H1 (cell line): ENCODE results near the gene EPHA6. TPM values are rescaled to one million over a fixed set of nuclear protein-coding genes. Genes with fewer than 3 reads are reported as not detected.

Experiments used
- CTCF ChIA-PET: fragments of 300-600 bp; sonication (Branson Sonifier 250); formaldehyde crosslinking; loops from one replicate; lab custom pipeline; 2021; ENCODE audit not compliant: partially characterized antibody; lab: Charles Lee
- POLR2A ChIA-PET: fragments of 300-600 bp; sonication (Branson Sonifier 250); formaldehyde crosslinking; loops from one replicate; lab custom pipeline; 2021; ENCODE audit warnings: inconsistent platforms; ENCODE audit not compliant: partially characterized antibody; lab: Charles Lee
- DNase-seq, 2 experiments: peaks; one replicate each; pipeline versions ENCODE4 v3.0.0 to v3.0.0-alpha.2; 2010 to 2022; ENCODE audit warnings: low spot score in 2 of 2, low read depth in 1 of 2, mixed read lengths in 1 of 2
- FAIRE-seq: peaks from 2 replicates; lab custom pipeline; 2011; peaks lifted over from hg19 to GRCh38; lab: Jason Lieb, UNC
- H2AFZ ChIP-seq: 2 replicates; pipeline ENCODE4 v1.8.1; 2012; ENCODE audit warnings: low read length, inconsistent platforms
- H2AK5ac ChIP-seq: 2 replicates; pipeline ENCODE4 v1.6.1; 2013; ENCODE audit warnings: low read depth, low read length
- H2BK120ac ChIP-seq: replicated peaks from 2 replicates; pipeline ENCODE3; 2013; ENCODE audit warnings: low read depth, low read length, inconsistent platforms
- H2BK12ac ChIP-seq: 2 replicates; pipeline ENCODE4 v1.6.1; 2013; ENCODE audit warnings: low read depth, low read length
- H2BK15ac ChIP-seq: 2 replicates; pipeline ENCODE4 v1.6.1; 2013; ENCODE audit warnings: low read length
- H2BK20ac ChIP-seq: 2 replicates; pipeline ENCODE4 v1.6.1; 2013; ENCODE audit warnings: low read length
- H2BK5ac ChIP-seq: 2 replicates; pipeline ENCODE4 v1.6.1; 2013; ENCODE audit warnings: low read depth, low read length
- H3K14ac ChIP-seq: 2 replicates; pipeline ENCODE4 v1.6.1; 2013; ENCODE audit warnings: inconsistent platforms; ENCODE audit not compliant: insufficient read length
- H3K18ac ChIP-seq: 2 replicates; pipeline ENCODE4 v1.6.1; 2013; ENCODE audit warnings: low read length; ENCODE audit errors: extremely low read depth
- H3K23ac ChIP-seq: 2 replicates; pipeline ENCODE4 v1.6.1; 2013; ENCODE audit warnings: inconsistent platforms; ENCODE audit not compliant: insufficient read length
- H3K23me2 ChIP-seq: 2 replicates; pipeline ENCODE4 v1.6.1; 2013; ENCODE audit warnings: low read depth, low read length
- H3K27ac ChIP-seq: 2 replicates; pipeline ENCODE4 v1.6.1; 2011; ENCODE audit warnings: low read depth, low read length, inconsistent platforms
- H3K27me3 ChIP-seq, 4 experiments: replicated peaks in 1 of 4; 1 replicate in 1 of 4; 2 replicates in 3 of 4; pipeline versions ENCODE4 v1.6.1 to v1.8.1; 2011 to 2013; ENCODE audit warnings: low read length in 3 of 4, mild to moderate bottlenecking in 3 of 4, inconsistent platforms in 2 of 4, mixed read lengths in 2 of 4, moderate library complexity in 1 of 4; ENCODE audit not compliant: control insufficient read depth in 3 of 4, insufficient read depth in 3 of 4; ENCODE audit errors: extremely low read depth in 1 of 4
- H3K36me3 ChIP-seq, 4 experiments: 2 replicates each; pipeline versions ENCODE4 v1.6.1 to v1.8.1; 2011 to 2013; ENCODE audit warnings: mild to moderate bottlenecking in 4 of 4, low read length in 3 of 4, moderate library complexity in 2 of 4, control low read depth in 1 of 4, inconsistent platforms in 1 of 4; ENCODE audit not compliant: insufficient read depth in 4 of 4, control insufficient read depth in 2 of 4
- H3K4ac ChIP-seq: replicated peaks from 2 replicates; pipeline ENCODE3; 2013; ENCODE audit warnings: low read length, low read depth, mixed read lengths, inconsistent platforms; ENCODE audit not compliant: insufficient read length
- H3K4me1 ChIP-seq, 4 experiments: replicated peaks in 1 of 4; 1 replicate in 1 of 4; 2 replicates in 3 of 4; pipeline versions ENCODE4 v1.6.1 to v1.8.1; 2011 to 2013; ENCODE audit warnings: low read length in 3 of 4, inconsistent platforms in 2 of 4, mixed read lengths in 1 of 4; ENCODE audit not compliant: insufficient read depth in 4 of 4, control insufficient read depth in 3 of 4
- H3K4me2 ChIP-seq, 2 experiments: 2 replicates each; pipeline versions ENCODE4 v1.6.1 to v1.8.1; 2011 to 2013; ENCODE audit warnings: low read depth in 2 of 2, low read length in 2 of 2, control low read depth in 1 of 2, inconsistent platforms in 1 of 2, mild to moderate bottlenecking in 1 of 2; ENCODE audit not compliant: insufficient read depth in 1 of 2
- H3K4me3 ChIP-seq, 4 experiments: fragments of 200-600, 300-600 bp in 1 of 4; sonication (generic), shearing (Covaris generic), sonication (Bioruptor Twin) in 1 of 4; 2 replicates each; pipeline versions ENCODE4 v1.5.1 to v1.8.1; 2011 to 2016; ENCODE audit warnings: low read length in 4 of 4, low read depth in 3 of 4, control low read depth in 2 of 4, inconsistent platforms in 2 of 4, mild to moderate bottlenecking in 2 of 4, mixed read lengths in 1 of 4, moderate library complexity in 1 of 4; ENCODE audit not compliant: insufficient read depth in 2 of 4; ENCODE audit errors: extremely low read depth in 1 of 4
- H3K56ac ChIP-seq: replicated peaks from 2 replicates; pipeline ENCODE3; 2013; ENCODE audit warnings: low read depth, mild to moderate bottlenecking, mixed read lengths, low read length, inconsistent platforms; ENCODE audit not compliant: insufficient read length
- H3K79me1 ChIP-seq: 2 replicates; pipeline ENCODE4 v1.6.1; 2013; ENCODE audit warnings: low read depth, low read length, control low read depth
- H3K79me2 ChIP-seq, 2 experiments: 2 replicates each; pipeline versions ENCODE4 v1.6.1 to v1.8.1; 2012 to 2013; ENCODE audit warnings: low read length in 2 of 2, mild to moderate bottlenecking in 2 of 2, inconsistent platforms in 1 of 2; ENCODE audit not compliant: insufficient read depth in 2 of 2, control insufficient read depth in 1 of 2
- H3K9ac ChIP-seq, 4 experiments: replicated peaks in 1 of 4; 1 replicate in 1 of 4; 2 replicates in 3 of 4; pipeline versions ENCODE4 v1.6.1 to v1.8.1; 2011 to 2013; ENCODE audit warnings: low read depth in 3 of 4, low read length in 3 of 4, control low read depth in 2 of 4, mild to moderate bottlenecking in 2 of 4, moderate library complexity in 2 of 4, inconsistent platforms in 1 of 4; ENCODE audit errors: extremely low read depth in 1 of 4
- H3K9me3 ChIP-seq, 2 experiments: 2 replicates each; pipeline versions ENCODE4 v1.6.1 to v1.8.1; 2012 to 2013; ENCODE audit warnings: mild to moderate bottlenecking in 2 of 2, moderate library complexity in 2 of 2, control low read depth in 1 of 2, inconsistent platforms in 1 of 2, low read depth in 1 of 2, low read length in 1 of 2, mixed read lengths in 1 of 2; ENCODE audit not compliant: insufficient read depth in 2 of 2
- H4K20me1 ChIP-seq, 2 experiments: replicated peaks in 1 of 2; 2 replicates each; pipeline versions ENCODE3 to v1.8.1; 2011 to 2013; ENCODE audit warnings: inconsistent platforms in 2 of 2, low read length in 2 of 2, mild to moderate bottlenecking in 1 of 2; ENCODE audit not compliant: insufficient read depth in 2 of 2, control insufficient read depth in 1 of 2
- H4K5ac ChIP-seq: 2 replicates; pipeline ENCODE4 v1.6.1; 2013; ENCODE audit warnings: low read length, low read depth, mixed read lengths, inconsistent platforms; ENCODE audit not compliant: insufficient read length
- H4K8ac ChIP-seq: 2 replicates; pipeline ENCODE4 v1.8.0; 2013; ENCODE audit warnings: mild to moderate bottlenecking, moderate library complexity, low read length, inconsistent platforms; ENCODE audit not compliant: insufficient read depth; ENCODE audit errors: extremely low read depth
- H4K91ac ChIP-seq: replicated peaks from 2 replicates; pipeline ENCODE3; 2013; ENCODE audit warnings: low read length, mixed read lengths, inconsistent platforms; ENCODE audit not compliant: insufficient read length
- CHD1 ChIP-seq: IDR thresholded peaks from 2 replicates; pipeline ENCODE4 v1.6.1; 2012; ENCODE audit warnings: low read depth, low read length, improper control_type of control experiment
- GTF2F1 ChIP-seq: IDR thresholded peaks from 2 replicates; pipeline ENCODE4 v1.6.1; 2012; ENCODE audit warnings: low read depth, low read length, improper control_type of control experiment, borderline replicate concordance
- PHF8 ChIP-seq: fragments of 200-600 bp; sonication (generic); conservative IDR thresholded peaks from 2 replicates; pipeline ENCODE4 v1.7.1; 2012; ENCODE audit warnings: low read depth, mild to moderate bottlenecking, inconsistent platforms, low read length, moderate library complexity
- POLR2AphosphoS5 ChIP-seq: IDR thresholded peaks from 2 replicates; pipeline ENCODE4 v1.6.1; 2011; ENCODE audit warnings: low read depth, low read length
- TBP ChIP-seq: IDR thresholded peaks from 2 replicates; pipeline ENCODE4 v1.6.1; 2011; ENCODE audit warnings: low read depth, low read length, improper control_type of control experiment
- YY1 ChIP-seq: IDR thresholded peaks from 2 replicates; pipeline ENCODE4 v1.6.1; 2011; ENCODE audit warnings: low read depth, mild to moderate bottlenecking, low read length
- polyA plus RNA-seq, 7 experiments: library from polyadenylated mRNA; depleted of rRNA in 3 of 7; stranded (reverse) in 5 of 7; unstranded in 2 of 7; fragments of >200 nt in 5 of 7; fragments of 200-250 nt in 2 of 7; gene quantifications; 1 replicate in 5 of 7; 2 replicates in 1 of 7; 4 replicates in 1 of 7; pipeline versions ENCODE4 v1.2.1 to v1.2.3, GENCODE V29; 2011 to 2013; ENCODE audit warnings: missing spikeins in 2 of 7, mixed read lengths in 2 of 7
- total RNA-seq: library from RNA; stranded (reverse); fragmentation: NEBNext Ultra II Directional; extraction: Animal tissue kit (Norgen Biotek cat#: 25700); gene quantifications from 2 replicates; pipeline ENCODE4 v1.2.1, GENCODE V29; 2021

Gene EPHA6
- total and polyA plus RNA-seq, 2 of the 8 experiments (the other 6 are each of a cell fraction or from before 2014, with no cell fraction given), result 0.83 to 3.2 TPM

DNA sequence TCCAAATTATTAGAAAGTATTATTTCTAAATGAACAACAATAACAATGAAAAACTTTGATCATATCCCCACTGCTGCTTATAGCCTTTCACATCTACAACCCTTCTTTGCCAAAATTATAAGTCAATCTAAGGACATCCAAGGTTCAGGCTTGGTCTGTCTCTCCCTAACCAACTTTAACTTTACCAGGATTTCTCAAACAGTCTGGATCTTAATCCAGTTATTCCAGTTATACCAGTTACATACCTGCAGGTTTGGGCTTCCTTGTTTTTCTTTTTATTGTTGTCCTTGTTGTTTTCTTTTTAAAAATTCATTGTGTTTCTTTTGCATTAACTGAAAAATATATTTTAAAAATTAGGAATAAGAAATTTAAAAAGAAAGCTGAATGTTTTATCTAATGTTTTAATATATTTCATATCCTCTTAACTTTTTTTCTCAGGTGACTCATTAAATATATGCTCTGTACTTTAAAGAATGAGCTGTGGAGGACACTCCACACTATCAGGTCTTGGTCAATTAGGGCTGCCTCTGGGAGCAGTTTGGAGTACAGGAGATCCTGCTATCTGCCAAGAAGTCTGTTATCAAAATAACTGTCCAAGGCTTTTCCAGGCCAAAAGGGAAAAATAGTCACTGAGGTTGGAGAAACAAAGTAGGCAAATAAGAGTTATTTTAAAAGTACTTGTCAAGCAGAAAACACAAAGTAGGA, 421.4 kb downstream of the EPHA6 start:
- H3K23me2 ChIP-seq, result no peaks in the 10 kb centered on the region
- no peak overlapping the region for H3K23ac ChIP-seq
- H3K79me2 ChIP-seq, result no peaks in the 10 kb centered on the region
- H3K27ac ChIP-seq, result no peak overlapping the region
- no peaks in the 10 kb centered on the region for H3K79me1 ChIP-seq
- H3K4me1 ChIP-seq, result no peaks in the 10 kb centered on the region
- no peaks in the 10 kb centered on the region for H3K36me3 ChIP-seq
- ChIA-PET CTCF (no interaction called here), POLR2A (no interaction called here)
- H3K4me2 ChIP-seq, result no peak overlapping the region
- no peaks in the 10 kb centered on the region for H3K27me3 ChIP-seq
- H4K5ac ChIP-seq, result no peak overlapping the region
- no peak overlapping the region for H2BK20ac ChIP-seq
- DNase-seq (no peak), FAIRE-seq (no peak)
- H2BK15ac ChIP-seq, result no peak overlapping the region
- no peak overlapping the region for H4K8ac ChIP-seq
- H4K20me1 ChIP-seq, result no peaks in the 10 kb centered on the region
- no peak overlapping the region for H2AK5ac ChIP-seq
- no peak overlapping the region for H3K4me3 ChIP-seq
- no peak overlapping the region for H4K91ac ChIP-seq
- no peak overlapping the region for H2BK5ac ChIP-seq
- no peak overlapping the region for H3K4ac ChIP-seq
- no peak overlapping the region for H2AFZ ChIP-seq
- H2BK120ac ChIP-seq, result no peak overlapping the region
- no peak overlapping the region for H3K18ac ChIP-seq
- no peaks in the 10 kb centered on the region for H3K9me3 ChIP-seq
- H3K9ac ChIP-seq, result no peak overlapping the region
- no peak overlapping the region for H2BK12ac ChIP-seq
- H3K56ac ChIP-seq, result no peak overlapping the region
- H3K14ac ChIP-seq, result no peak overlapping the region
- TF ChIP-seq YY1, result no peak
- TF ChIP-seq CHD1, result no peak
- no peak for TF ChIP-seq PHF8
- TF ChIP-seq POLR2AphosphoS5, result no peak
- no peak for TF ChIP-seq TBP
- no peak for TF ChIP-seq GTF2F1
